Gastrocnemius medialis (tissue), 4 donors: ENCODE data around the gene TIMP1. TPM values are rescaled to one million over a fixed set of nuclear protein-coding genes. Genes with fewer than 3 reads are reported as not detected.

Experiments
- ATAC-seq, 2 donors: fragments of 150-250 bp; one replicate each; pipeline ENCODE4 v1.9.1; 2016
- DNase-seq, 2 donors: peaks; one replicate each; pipeline ENCODE4 v3.0.0-alpha.2; 2019
- H3K27ac ChIP-seq, 4 donors: fragments of 200-600 bp; sonication (generic); 1 replicate in 1 of 4; 2 replicates in 3 of 4; pipeline ENCODE4 v1.5.1; 2016 to 2018; ENCODE audit warnings: mild to moderate bottlenecking in 2 of 4, moderate library complexity in 1 of 4
- H3K27me3 ChIP-seq, 3 donors: fragments of 200-600 bp; sonication (generic) in 2 of 3; 1 replicate in 1 of 3; 2 replicates in 2 of 3; pipeline versions ENCODE4 v1.5.1 to v1.6.0; 2016 to 2019; ENCODE audit warnings: mild to moderate bottlenecking in 1 of 3, moderate library complexity in 1 of 3
- H3K36me3 ChIP-seq, 2 donors: fragments of 200-600 bp; sonication (generic) in 1 of 2; one replicate each; pipeline ENCODE4 v1.5.1; 2017 to 2018
- H3K4me1 ChIP-seq, 2 donors: fragments of 200-600 bp; sonication (generic) in 1 of 2; one replicate each; pipeline ENCODE4 v1.5.1; 2016 to 2017; ENCODE audit warnings: mild to moderate bottlenecking in 2 of 2
- H3K4me3 ChIP-seq, 4 donors: fragments of 200-600 bp; sonication (generic) in 3 of 4; 1 replicate in 1 of 4; 2 replicates in 3 of 4; pipeline ENCODE4 v1.5.1; 2016 to 2019; ENCODE audit warnings: mild to moderate bottlenecking in 2 of 4
- H3K9me3 ChIP-seq, 3 donors: fragments of 200-600 bp; sonication (generic) in 2 of 3; 1 replicate in 1 of 3; 2 replicates in 2 of 3; pipeline ENCODE4 v1.5.1; 2016 to 2019
- CTCF ChIP-seq, 5 experiments: fragments of 450-650 bp in 3 of 5; fragments of 200-600 bp in 2 of 5; sonication (generic) in 2 of 5; IDR thresholded peaks in 4 of 5; conservative IDR thresholded peaks in 1 of 5; 1 replicate in 4 of 5; 2 replicates in 1 of 5; pipeline ENCODE4 v1.5.1; 2016 to 2019; ENCODE audit warnings: antibody characterized with exemption in 5 of 5, mild to moderate bottlenecking in 3 of 5, moderate library complexity in 3 of 5
- POLR2A ChIP-seq, 2 donors: fragments of 450-650 bp; IDR thresholded peaks; one replicate each; pipeline ENCODE4 v1.6.1; 2017; ENCODE audit warnings: antibody characterized with exemption in 2 of 2, mild to moderate bottlenecking in 2 of 2, moderate library complexity in 2 of 2
- in situ Hi-C, 4 donors: fragments of 200-750 bp; cut with MboI; loops; one replicate each; pipeline versions ENCODE4 v1.15.0 to v1.8.0; 2017; ENCODE audit warnings: low sequenced_read_pairs in 4 of 4
- intact Hi-C: fragments of 100-400 bp; cut with DNase I; formaldehyde crosslinking; loops from one replicate; pipeline ENCODE4 v1.15.1; 2023; ENCODE audit warnings: low total_unique reads
- total RNA-seq, 4 donors: library from RNA; depleted of rRNA; stranded (reverse); fragments of >200 nt; gene quantifications; one replicate each; pipeline versions ENCODE4 v1.1.0 to v1.2.3, GENCODE V29; 2016

The TIMP1 gene
- total RNA-seq, 4 donors from 2014 or later = 15.8 to 94.8 (median 47.1) TPM

DNA sequence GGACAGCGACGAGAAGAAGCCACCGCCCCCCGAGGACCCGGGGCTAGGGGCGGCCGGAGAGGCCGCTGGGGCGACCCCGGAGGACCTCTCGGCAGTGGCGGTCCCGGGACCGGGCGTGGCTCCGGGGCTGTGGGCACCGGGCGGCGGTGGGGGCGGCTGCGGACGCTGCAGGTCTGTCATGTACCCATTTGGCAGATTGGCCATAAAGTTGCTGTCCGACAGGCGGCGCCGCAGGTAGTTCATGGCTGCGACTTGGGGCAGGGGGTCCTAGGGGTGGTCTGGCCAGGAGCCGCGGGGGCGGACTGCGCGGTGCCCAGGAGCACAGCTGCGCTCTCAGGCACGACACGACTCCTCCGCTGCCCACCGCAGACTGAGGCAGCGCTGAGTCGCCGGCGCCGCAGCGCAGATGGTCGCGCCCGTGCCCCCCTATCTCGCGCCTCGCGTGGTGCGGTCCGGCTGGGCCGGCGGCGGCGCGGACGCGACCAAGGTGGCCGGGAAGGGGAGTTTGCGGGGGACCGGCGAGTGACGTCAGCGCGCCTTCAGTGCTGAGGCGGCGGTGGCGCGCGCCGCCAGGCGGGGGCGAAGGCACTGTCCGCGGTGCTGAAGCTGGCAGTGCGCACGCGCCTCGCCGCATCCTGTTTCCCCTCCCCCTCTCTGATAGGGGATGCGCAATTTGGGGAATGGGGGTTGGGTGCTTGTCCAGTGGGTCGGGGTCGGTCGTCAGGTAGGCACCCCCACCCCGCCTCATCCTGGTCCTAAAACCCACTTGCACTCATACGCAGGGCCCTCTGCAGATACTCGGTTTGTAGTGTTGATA is 37.5 kb downstream of the TIMP1 start, which contains the start of gene SYN1:
Gene SYN1, minus strand, starts transcription at position 372 of the 817 bp plus-strand sequence. Its CDS starts 129 bp downstream, at position 243.
- H3K4me1 ChIP-seq = no peaks in the 10 kb centered on the region
- H3K27me3 ChIP-seq = peaks cover 0 to 11% (median 10%) of the 10 kb centered on the region in 3 donors
- no peaks in the 10 kb centered on the region for H3K36me3 ChIP-seq
- no peaks in the 10 kb centered on the region for H3K9me3 ChIP-seq
- peak within 1 kb of the TSS in 3 of 4 donors; percentile 24 to 33 (median 28) for H3K4me3 ChIP-seq
- no peak within 1 kb of the TSS for H3K27ac ChIP-seq
- TF ChIP-seq CTCF (IDR thresholded peaks at IDR 0.05 in 4 of 5, conservative IDR thresholded peaks at IDR 0.05 in 1 of 5) (peak in 4 of 5 experiments; percentile 15 to 29 (median 25)), POLR2A (IDR thresholded peaks at IDR 0.05) (no peak)
- DNase-seq (peak; percentile 32 to 52), ATAC-seq (peak; percentile 39 to 55)
- in situ Hi-C loops = no loop called here
- intact Hi-C loops = no loop called here

DNA sequence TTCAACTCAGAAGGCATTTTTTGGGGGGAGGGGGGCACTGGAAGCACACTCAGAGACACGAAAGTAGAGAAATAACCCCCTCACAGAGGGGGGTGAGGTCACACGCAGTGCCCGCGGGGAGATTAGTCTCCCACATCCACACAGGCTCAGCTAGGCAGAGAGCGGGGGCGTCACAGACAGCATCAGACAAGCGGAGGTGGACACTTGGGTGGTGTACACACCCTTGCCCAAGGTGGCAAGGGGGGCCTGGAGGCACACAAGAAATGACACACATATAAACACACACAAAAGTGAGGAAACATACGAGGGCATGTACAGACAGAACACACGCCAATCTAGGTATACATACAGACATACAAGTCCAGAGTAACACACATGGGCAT is 38.1 kb downstream of the TIMP1 start:
- intact Hi-C loops (no loop called here), in situ Hi-C loops (no loop called here)

GRCh38 chrX:47621851-47622250 is 39.6 kb downstream of the TIMP1 start:
- H3K27ac ChIP-seq = no peak overlapping the region
- H3K4me3 ChIP-seq = no peak overlapping the region
- no peaks in the 10 kb centered on the region for H3K9me3 ChIP-seq
- in situ Hi-C loops = no loop called here
- intact Hi-C loops = no loop called here
- no peak for DNase-seq
- ATAC-seq = no peak
- H3K4me1 ChIP-seq = no peaks in the 10 kb centered on the region
- H3K36me3 ChIP-seq = no peaks in the 10 kb centered on the region
- peaks cover 0 to 11% (median 10%) of the 10 kb centered on the region in 3 donors for H3K27me3 ChIP-seq
- TF ChIP-seq POLR2A (IDR thresholded peaks at IDR 0.05) (no peak), CTCF (IDR thresholded peaks at IDR 0.05 in 4 of 5, conservative IDR thresholded peaks at IDR 0.05 in 1 of 5) (no peak)

More for the DNA sequence above, 38.1 kb downstream of the TIMP1 start:
- H3K27me3 ChIP-seq = peaks cover 0 to 11% (median 10%) of the 10 kb centered on the region in 3 donors
- ATAC-seq (no peak), DNase-seq (no peak)
- H3K9me3 ChIP-seq = no peaks in the 10 kb centered on the region
- TF ChIP-seq CTCF (IDR thresholded peaks at IDR 0.05 in 4 of 5, conservative IDR thresholded peaks at IDR 0.05 in 1 of 5) = no peak
- no peak for TF ChIP-seq POLR2A (IDR thresholded peaks at IDR 0.05)
- no peaks in the 10 kb centered on the region for H3K36me3 ChIP-seq
- no peak overlapping the region for H3K4me3 ChIP-seq
- no peak overlapping the region for H3K27ac ChIP-seq
- H3K4me1 ChIP-seq = no peaks in the 10 kb centered on the region

- ATAC-seq (no peak), DNase-seq (no peak)
- TF ChIP-seq CTCF (IDR thresholded peaks at IDR 0.05 in 4 of 5, conservative IDR thresholded peaks at IDR 0.05 in 1 of 5) = no peak
- no peak for TF ChIP-seq POLR2A (IDR thresholded peaks at IDR 0.05)
- H3K4me1 ChIP-seq = no peaks in the 10 kb centered on the region
- H3K27ac ChIP-seq = no peak overlapping the region
- H3K36me3 ChIP-seq = no peaks in the 10 kb centered on the region
- H3K9me3 ChIP-seq = no peaks in the 10 kb centered on the region
- in situ Hi-C loops (no loop called here), intact Hi-C loops (no loop called here)
- H3K4me3 ChIP-seq = peak overlapping the region in 1 of 4 donors; percentile 17
- peaks cover 0 to 11% (median 10%) of the 10 kb centered on the region in 3 donors for H3K27me3 ChIP-seq
Measured at GRCh38 chrX:47623540-47624027, 41.3 kb downstream of the TIMP1 start.
